Measurements from ENCODE around the gene EPAS1.
"Not testable (repeated sequence)": the region's sequence is repeated elsewhere in the genome, so short reads cannot be mapped to it uniquely, and the experiment has no call there.

EPAS1 gene

DNA sequence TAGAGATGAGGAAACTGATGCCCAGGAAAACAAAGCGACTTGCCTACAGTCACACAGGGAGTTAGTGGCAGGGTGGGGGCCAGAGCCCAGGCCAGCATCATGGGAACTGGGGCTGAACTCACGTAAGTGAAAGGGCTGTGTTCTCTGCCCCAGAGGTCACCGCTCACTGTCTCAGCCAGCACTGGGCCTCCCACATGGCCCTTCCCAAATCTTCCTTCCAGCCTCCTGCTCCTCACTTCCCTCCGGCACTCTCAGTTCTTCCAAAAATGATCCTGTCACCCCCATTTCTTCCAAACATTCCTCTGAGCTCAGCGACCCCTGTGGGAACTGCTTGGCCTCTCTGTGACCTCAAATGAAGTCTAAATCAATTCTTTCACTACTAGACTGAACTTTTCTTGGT lies 91.7 kb downstream of the EPAS1 start:
- no peaks in the 10 kb centered on the region for H3K27me3 ChIP-seq (ENCODE audit: control insufficient read depth, insufficient read depth, low read length)
- H3K36me3 ChIP-seq (ENCODE audit: control insufficient read depth, insufficient read depth, low read length) = no peaks in the 10 kb centered on the region
- H3K9ac ChIP-seq (ENCODE audit: low read length) = no peak overlapping the region
- no peaks in the 10 kb centered on the region for H3K9me3 ChIP-seq (ENCODE audit: control insufficient read depth, low read length)
- no peak overlapping the region for H3K4me3 ChIP-seq (ENCODE audit: low read length)
- peaks cover 8% of the 10 kb centered on the region for H3K4me1 ChIP-seq (ENCODE audit: control insufficient read depth, insufficient read depth, low read length)

DNA sequence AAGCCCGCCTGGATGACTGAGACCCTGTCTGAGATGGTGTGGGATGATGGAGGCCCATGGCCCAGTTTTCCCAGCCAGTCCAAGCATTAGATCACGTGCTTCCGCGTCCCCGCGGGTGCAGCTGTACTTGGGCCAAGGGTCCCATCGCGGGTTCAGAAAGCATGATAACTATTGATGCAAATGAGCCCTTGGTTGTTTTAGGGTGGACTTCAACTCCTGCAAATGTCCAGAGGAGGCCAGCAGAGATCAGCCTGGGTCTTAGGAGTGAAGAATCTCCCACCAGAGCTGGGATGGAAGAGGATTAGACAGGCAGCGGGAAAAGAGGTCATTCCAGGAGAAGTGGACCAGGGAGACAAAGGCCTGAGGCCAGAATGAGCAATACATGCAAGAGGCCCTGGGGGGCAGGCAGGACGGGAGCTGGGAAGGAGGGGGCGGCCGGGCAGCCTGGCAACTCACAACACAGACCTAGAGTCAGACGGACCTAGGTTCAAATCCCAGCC lies 92.3 kb downstream of the EPAS1 start:
- Histone ChIP-seq H3K4me3 (ENCODE audit: low read length) (no peak overlapping the region), H3K36me3 (ENCODE audit: control insufficient read depth, insufficient read depth, low read length) (no peaks in the 10 kb centered on the region), H3K4me1 (ENCODE audit: control insufficient read depth, insufficient read depth, low read length) (peaks cover 8% of the 10 kb centered on the region), H3K27me3 (ENCODE audit: control insufficient read depth, insufficient read depth, low read length) (no peaks in the 10 kb centered on the region), H3K9ac (ENCODE audit: low read length) (no peak overlapping the region), H3K9me3 (ENCODE audit: control insufficient read depth, low read length) (no peaks in the 10 kb centered on the region)

- Histone ChIP-seq H3K9ac (ENCODE audit: low read length) (no peak overlapping the region), H3K4me1 (ENCODE audit: control insufficient read depth, insufficient read depth, low read length) (peaks cover 8% of the 10 kb centered on the region), H3K27me3 (ENCODE audit: control insufficient read depth, insufficient read depth, low read length) (no peaks in the 10 kb centered on the region), H3K9me3 (ENCODE audit: control insufficient read depth, low read length) (no peaks in the 10 kb centered on the region), H3K36me3 (ENCODE audit: control insufficient read depth, insufficient read depth, low read length) (no peaks in the 10 kb centered on the region), H3K4me3 (ENCODE audit: low read length) (no peak overlapping the region)
Observed at GRCh38 chr2:46390036-46390435, 92.8 kb downstream of the EPAS1 start.

DNA sequence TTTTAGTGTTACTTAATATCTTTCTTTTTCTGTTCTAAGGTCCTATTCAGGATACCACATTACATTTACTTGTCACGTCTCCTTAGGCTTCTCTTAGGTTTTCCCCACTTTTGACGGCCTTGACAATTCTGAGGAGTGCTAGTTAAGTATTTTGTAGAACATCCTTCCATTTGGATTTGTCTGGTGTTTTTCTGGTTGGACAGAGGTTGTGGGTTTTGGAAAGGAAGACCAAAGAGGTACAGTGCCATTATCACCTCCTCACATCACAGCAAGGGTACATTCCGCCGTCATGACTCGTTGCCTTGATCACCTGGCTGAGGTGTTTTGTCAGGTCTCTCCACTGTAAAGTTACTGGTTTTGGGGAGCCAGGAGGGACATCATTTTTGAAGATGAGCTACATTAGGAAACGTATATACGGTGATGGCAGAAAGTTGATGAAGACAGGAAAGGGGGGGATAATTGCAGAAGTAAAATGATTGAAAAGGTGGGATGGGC lies 93.7 kb downstream of the EPAS1 start:
- Histone ChIP-seq H3K27me3 (ENCODE audit: control insufficient read depth, insufficient read depth, low read length) (no peaks in the 10 kb centered on the region), H3K4me3 (ENCODE audit: low read length) (no peak overlapping the region), H3K9me3 (ENCODE audit: control insufficient read depth, low read length) (no peaks in the 10 kb centered on the region), H3K9ac (ENCODE audit: low read length) (no peak overlapping the region), H3K36me3 (ENCODE audit: control insufficient read depth, insufficient read depth, low read length) (no peaks in the 10 kb centered on the region), H3K4me1 (ENCODE audit: control insufficient read depth, insufficient read depth, low read length) (peaks cover 8% of the 10 kb centered on the region)

DNA sequence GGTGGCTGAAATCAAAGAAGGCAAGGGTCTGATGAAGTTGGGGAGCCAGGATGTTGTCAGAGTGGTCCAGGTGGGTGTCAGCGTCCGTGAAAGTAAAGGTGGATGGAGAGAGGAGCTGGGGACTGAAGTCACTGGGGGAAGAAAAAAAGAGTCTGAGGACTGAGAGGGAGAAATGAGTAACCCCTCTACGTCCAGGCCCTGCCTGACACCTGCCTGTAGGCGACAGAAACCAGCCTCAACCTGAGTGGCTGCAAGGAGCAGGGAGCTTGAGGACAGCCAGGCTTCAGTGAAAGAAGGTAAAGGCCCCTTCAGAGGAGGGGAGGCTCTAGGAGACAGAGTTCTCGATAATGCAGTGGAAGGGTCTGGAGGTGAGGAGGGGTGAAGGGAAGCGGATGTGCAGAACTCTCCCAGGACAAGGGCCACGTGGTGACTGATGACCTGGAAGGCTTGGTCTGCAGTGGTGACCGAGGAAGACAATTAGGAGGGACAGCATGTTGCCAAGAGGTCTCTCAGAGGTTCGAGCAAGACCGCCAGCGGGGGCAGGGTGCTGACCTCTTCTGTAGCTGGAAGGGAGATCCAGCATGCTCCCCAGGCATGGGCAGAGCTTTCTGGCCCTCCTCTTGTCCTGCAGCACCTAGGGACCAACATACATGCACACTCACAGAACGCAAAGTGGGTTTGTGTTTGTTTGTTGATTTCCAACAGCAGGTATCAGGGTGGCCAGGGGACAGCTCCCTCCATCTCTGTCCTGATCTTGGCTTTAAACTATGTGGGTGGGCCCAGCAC lies 95.5 kb downstream of the EPAS1 start:
- Histone ChIP-seq H3K9ac (ENCODE audit: low read length) (no peak overlapping the region), H3K4me1 (ENCODE audit: control insufficient read depth, insufficient read depth, low read length) (peaks cover 8% of the 10 kb centered on the region), H3K4me3 (ENCODE audit: low read length) (no peak overlapping the region), H3K27me3 (ENCODE audit: control insufficient read depth, insufficient read depth, low read length) (no peaks in the 10 kb centered on the region), H3K9me3 (ENCODE audit: control insufficient read depth, low read length) (no peaks in the 10 kb centered on the region), H3K36me3 (ENCODE audit: control insufficient read depth, insufficient read depth, low read length) (no peaks in the 10 kb centered on the region)

DNA sequence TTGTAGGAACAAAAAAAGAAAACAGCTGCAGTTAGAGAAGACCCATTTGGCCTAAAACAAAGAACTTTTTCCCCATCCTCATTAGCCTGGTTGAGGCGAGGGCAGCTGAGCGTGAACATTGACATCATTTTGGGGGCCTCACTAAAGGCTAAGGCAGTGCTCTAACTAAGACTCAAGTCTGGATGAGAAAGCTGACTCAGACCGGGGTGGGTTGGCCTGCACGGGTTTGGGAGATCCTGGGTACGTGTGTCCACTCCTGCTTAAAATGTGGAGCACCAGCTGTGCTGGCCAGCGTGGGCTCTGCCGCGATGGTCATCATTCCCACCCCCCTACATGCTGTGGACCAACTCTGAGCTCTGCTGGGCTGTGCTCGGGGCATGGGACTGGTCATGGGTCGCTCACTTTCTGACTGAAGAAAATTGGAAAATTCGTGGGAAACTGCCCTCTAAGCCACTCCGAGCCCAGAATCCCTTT lies 96.2 kb downstream of the EPAS1 start:
- Histone ChIP-seq H3K36me3 (ENCODE audit: control insufficient read depth, insufficient read depth, low read length) (no peaks in the 10 kb centered on the region), H3K9ac (ENCODE audit: low read length) (no peak overlapping the region), H3K9me3 (ENCODE audit: control insufficient read depth, low read length) (no peaks in the 10 kb centered on the region), H3K27me3 (ENCODE audit: control insufficient read depth, insufficient read depth, low read length) (no peaks in the 10 kb centered on the region), H3K4me1 (ENCODE audit: control insufficient read depth, insufficient read depth, low read length) (peaks cover 8% of the 10 kb centered on the region), H3K4me3 (ENCODE audit: low read length) (no peak overlapping the region)

DNA sequence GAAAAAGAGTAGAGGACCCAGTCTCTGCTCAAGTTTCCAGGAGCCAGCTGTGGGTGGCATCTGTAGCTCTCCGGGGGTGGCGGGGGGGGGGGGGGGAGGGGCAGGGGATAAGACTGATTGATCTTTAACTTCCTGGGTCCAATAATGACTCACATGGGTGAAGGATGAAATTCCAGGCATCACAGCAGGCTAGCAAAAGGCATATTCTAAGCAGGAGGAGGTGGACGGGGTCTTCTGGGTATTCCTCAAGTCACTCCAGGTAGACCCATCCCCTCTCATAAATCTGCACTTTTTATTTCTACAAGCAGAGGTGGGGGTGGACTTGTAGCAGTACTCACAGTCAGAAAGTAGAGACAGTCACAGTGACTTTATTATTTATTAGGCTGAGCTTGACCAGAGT lies 96.7 kb downstream of the EPAS1 start:
- no peaks in the 10 kb centered on the region for H3K36me3 ChIP-seq (ENCODE audit: control insufficient read depth, insufficient read depth, low read length)
- H3K27me3 ChIP-seq (ENCODE audit: control insufficient read depth, insufficient read depth, low read length) = no peaks in the 10 kb centered on the region
- no peaks in the 10 kb centered on the region for H3K9me3 ChIP-seq (ENCODE audit: control insufficient read depth, low read length)
- no peak overlapping the region for H3K4me3 ChIP-seq (ENCODE audit: low read length)
- no peak overlapping the region for H3K9ac ChIP-seq (ENCODE audit: low read length)
- peaks cover 8% of the 10 kb centered on the region for H3K4me1 ChIP-seq (ENCODE audit: control insufficient read depth, insufficient read depth, low read length)

DNA sequence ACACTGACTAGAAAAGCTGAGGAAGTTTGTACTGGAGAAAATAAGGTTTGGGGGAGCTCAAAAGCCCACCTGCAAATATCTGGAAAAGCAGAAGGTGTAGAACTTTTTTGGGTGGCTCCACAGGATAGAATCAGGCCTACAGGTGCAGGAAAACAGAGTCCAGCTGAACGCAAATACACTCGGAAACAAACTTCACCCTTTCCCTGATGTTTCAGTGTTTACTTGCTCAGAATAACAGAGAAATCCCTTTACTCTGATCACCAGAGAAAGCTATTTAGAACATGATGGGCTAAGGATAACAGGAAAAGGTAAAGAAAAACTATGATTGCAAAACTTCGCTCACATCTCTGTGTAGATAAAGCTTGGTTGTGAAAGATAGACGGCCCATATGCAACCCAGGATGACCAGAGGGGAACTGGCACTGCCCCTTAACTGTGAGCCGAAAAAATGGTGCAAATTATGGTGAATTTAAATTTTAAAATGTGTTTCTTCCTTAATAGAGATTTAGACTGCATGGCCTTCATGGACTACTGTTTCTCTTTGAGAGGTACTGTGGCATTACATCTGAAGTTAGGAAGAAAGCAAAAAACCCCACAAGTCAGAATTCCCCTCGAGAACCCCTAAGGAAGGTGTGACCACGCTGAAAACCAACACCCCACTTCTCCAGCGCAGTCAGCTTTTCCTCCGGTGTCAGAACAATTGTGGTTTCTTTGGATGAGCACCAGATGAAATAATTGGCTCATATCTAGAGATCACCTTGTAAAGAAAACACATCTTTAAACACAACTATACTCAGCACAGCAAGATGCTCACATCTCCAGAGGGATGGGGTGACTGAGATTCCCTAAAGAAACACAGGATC lies 97.7 kb downstream of the EPAS1 start:
- H3K36me3 ChIP-seq (ENCODE audit: control insufficient read depth, insufficient read depth, low read length) = no peaks in the 10 kb centered on the region
- H3K9ac ChIP-seq (ENCODE audit: low read length) = no peak overlapping the region
- H3K4me3 ChIP-seq (ENCODE audit: low read length) = no peak overlapping the region
- no peaks in the 10 kb centered on the region for H3K9me3 ChIP-seq (ENCODE audit: control insufficient read depth, low read length)
- no peaks in the 10 kb centered on the region for H3K27me3 ChIP-seq (ENCODE audit: control insufficient read depth, insufficient read depth, low read length)
- H3K4me1 ChIP-seq (ENCODE audit: control insufficient read depth, insufficient read depth, low read length) = peaks cover 5% of the 10 kb centered on the region

DNA sequence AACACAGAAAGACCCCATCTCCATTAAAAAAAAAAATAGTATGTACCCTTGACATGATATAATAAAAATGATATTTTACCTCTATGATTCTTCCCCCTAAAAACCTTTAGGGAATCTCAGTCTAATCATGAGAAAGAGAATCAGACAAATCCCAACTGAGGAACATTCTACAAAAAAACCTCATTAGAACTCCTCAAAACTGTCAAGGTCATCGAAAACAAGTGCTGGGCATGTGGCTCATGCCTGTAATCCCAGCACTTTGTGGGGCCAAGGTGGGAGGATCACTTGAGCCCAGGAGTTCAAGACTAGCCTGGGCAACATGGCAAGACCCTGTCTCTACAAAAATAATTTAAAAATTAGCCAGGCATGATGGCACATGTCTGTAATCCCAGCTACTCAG lies 98.5 kb downstream of the EPAS1 start:
- H3K36me3 ChIP-seq (ENCODE audit: control insufficient read depth, insufficient read depth, low read length); H3K9me3 ChIP-seq (ENCODE audit: control insufficient read depth, low read length); H3K4me1 ChIP-seq (ENCODE audit: control insufficient read depth, insufficient read depth, low read length); H3K27me3 ChIP-seq (ENCODE audit: control insufficient read depth, insufficient read depth, low read length); H3K4me3 ChIP-seq (ENCODE audit: low read length); H3K9ac ChIP-seq (ENCODE audit: low read length): not testable (repeated sequence)

DNA sequence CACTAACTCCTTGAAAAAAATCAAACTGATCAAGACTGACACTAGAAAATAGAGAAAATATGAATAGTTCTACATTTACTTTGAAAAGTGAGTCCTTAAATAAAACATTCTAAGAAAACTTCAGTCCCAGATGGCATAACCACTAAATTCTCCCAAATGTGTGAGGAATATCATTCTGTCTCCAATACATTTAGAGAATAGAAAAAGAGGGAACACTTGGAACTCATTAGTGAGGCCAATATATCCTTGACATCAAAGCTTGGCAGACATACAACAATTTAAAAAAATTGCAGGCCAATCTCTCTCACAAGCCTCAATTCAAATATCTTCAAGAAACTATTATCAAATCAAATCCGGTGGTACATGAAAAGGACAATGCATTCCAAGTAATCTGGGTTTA lies 102.8 kb downstream of the EPAS1 start:
- Histone ChIP-seq H3K36me3 (ENCODE audit: control insufficient read depth, insufficient read depth, low read length) (no peaks in the 10 kb centered on the region), H3K27me3 (ENCODE audit: control insufficient read depth, insufficient read depth, low read length) (no peaks in the 10 kb centered on the region), H3K4me3 (ENCODE audit: low read length) (no peak overlapping the region), H3K4me1 (ENCODE audit: control insufficient read depth, insufficient read depth, low read length) (peaks cover under 1% of the 10 kb centered on the region), H3K9ac (ENCODE audit: low read length) (no peak overlapping the region), H3K9me3 (ENCODE audit: control insufficient read depth, low read length) (no peaks in the 10 kb centered on the region)

GRCh38 chr2:46402874-46403273 lies 105.7 kb downstream of the EPAS1 start:
- H3K4me1 ChIP-seq (ENCODE audit: control insufficient read depth, insufficient read depth, low read length) = peaks cover 21% of the 10 kb centered on the region
- no peaks in the 10 kb centered on the region for H3K36me3 ChIP-seq (ENCODE audit: control insufficient read depth, insufficient read depth, low read length)
- H3K27me3 ChIP-seq (ENCODE audit: control insufficient read depth, insufficient read depth, low read length) = no peaks in the 10 kb centered on the region
- H3K9ac ChIP-seq (ENCODE audit: low read length) = no peak overlapping the region
- no peaks in the 10 kb centered on the region for H3K9me3 ChIP-seq (ENCODE audit: control insufficient read depth, low read length)
- no peak overlapping the region for H3K4me3 ChIP-seq (ENCODE audit: low read length)

GRCh38 chr2:46404181-46404759 lies 107.1 kb downstream of the EPAS1 start:
- no peaks in the 10 kb centered on the region for H3K9me3 ChIP-seq (ENCODE audit: control insufficient read depth, low read length)
- no peaks in the 10 kb centered on the region for H3K27me3 ChIP-seq (ENCODE audit: control insufficient read depth, insufficient read depth, low read length)
- H3K36me3 ChIP-seq (ENCODE audit: control insufficient read depth, insufficient read depth, low read length) = no peaks in the 10 kb centered on the region
- peaks cover 35% of the 10 kb centered on the region for H3K4me1 ChIP-seq (ENCODE audit: control insufficient read depth, insufficient read depth, low read length)
- no peak overlapping the region for H3K9ac ChIP-seq (ENCODE audit: low read length)
- no peak overlapping the region for H3K4me3 ChIP-seq (ENCODE audit: low read length)

Data from mucosa of stomach (tissue), 1 donor.